SK-N-SH (cell line): ENCODE results near the gene PHC2. TPM values are rescaled to one million over a fixed set of nuclear protein-coding genes. Genes with fewer than 3 reads are reported as not detected.

Source experiments
- CTCF ChIA-PET: fragments of 300-600, 350-600 bp; formaldehyde crosslinking; extraction: SDS; loops from one replicate; lab custom pipeline; 2021; lab: Yijun Ruan, JAX
- POLR2A ChIA-PET: fragments of 350-600 bp; sonication (Branson Sonifier 250); formaldehyde crosslinking; extraction: SDS; loops from one replicate; lab custom pipeline; 2020; ENCODE audit warnings: antibody characterized with exemption, inconsistent platforms; lab: Yijun Ruan, JAX
- DNase-seq: peaks from one replicate; pipeline ENCODE4 v3.0.0; 2012
- H2AFZ ChIP-seq: fragments of 200-600 bp; sonication (generic); 2 replicates; pipeline ENCODE4 v1.8.1; 2016; ENCODE audit warnings: antibody characterized with exemption, mild to moderate bottlenecking, low read depth
- H3F3A ChIP-seq: fragments of 200-600 bp; sonication (generic); replicated peaks from 2 replicates; pipeline ENCODE3; 2016; ENCODE audit warnings: antibody characterized with exemption, mild to moderate bottlenecking; ENCODE audit not compliant: insufficient read depth
- H3K27ac ChIP-seq, 2 experiments: fragments of 200-500 bp in 1 of 2; fragments of 200-600 bp in 1 of 2; sonication (Bioruptor generic) in 1 of 2; sonication (generic), shearing (Covaris generic) in 1 of 2; 2 replicates each; pipeline versions ENCODE4 v1.5.1 to v1.6.1; 2014 to 2016; ENCODE audit warnings: low read depth in 2 of 2, inconsistent platforms in 1 of 2, low read length in 1 of 2, mild to moderate bottlenecking in 1 of 2, mixed read lengths in 1 of 2
- H3K27me3 ChIP-seq: fragments of 200-600 bp; sonication (generic), shearing (Covaris generic); 2 replicates; pipeline ENCODE4 v1.6.1; 2016; ENCODE audit warnings: mixed run types; ENCODE audit not compliant: insufficient read depth
- H3K36me3 ChIP-seq, 2 experiments: fragments of 200-500 bp in 1 of 2; fragments of 200-600 bp in 1 of 2; sonication (Bioruptor generic) in 1 of 2; sonication (generic) in 1 of 2; replicated peaks in 1 of 2; 2 replicates each; pipeline versions ENCODE3 to v1.5.1; 2014 to 2016; ENCODE audit warnings: low read length in 1 of 2, mild to moderate bottlenecking in 1 of 2; ENCODE audit not compliant: insufficient read depth in 2 of 2, control insufficient read depth in 1 of 2
- H3K4me1 ChIP-seq, 2 experiments: fragments of 200-500 bp in 1 of 2; fragments of 200-600 bp in 1 of 2; sonication (Bioruptor generic) in 1 of 2; sonication (generic), shearing (Covaris generic) in 1 of 2; 2 replicates each; pipeline versions ENCODE4 v1.5.1 to v1.6.1; 2014 to 2016; ENCODE audit warnings: low read depth in 1 of 2, low read length in 1 of 2, mixed run types in 1 of 2; ENCODE audit not compliant: insufficient read depth in 2 of 2, control insufficient read depth in 1 of 2
- H3K4me2 ChIP-seq: fragments of 200-600 bp; sonication (generic), shearing (Covaris generic); 2 replicates; pipeline ENCODE4 v1.6.1; 2017; ENCODE audit warnings: mixed run types
- H3K4me3 ChIP-seq, 2 experiments: fragments of 200-500 bp in 1 of 2; fragments of 200-600 bp in 1 of 2; sonication (Bioruptor generic) in 1 of 2; sonication (generic), shearing (Covaris generic) in 1 of 2; 2 replicates each; pipeline versions ENCODE4 v1.5.1 to v1.8.1; 2014 to 2016; ENCODE audit warnings: low read depth in 2 of 2, inconsistent platforms in 1 of 2, low read length in 1 of 2, mild to moderate bottlenecking in 1 of 2, mixed read lengths in 1 of 2, moderate library complexity in 1 of 2
- H3K79me2 ChIP-seq: fragments of 200-600 bp; sonication (generic); 2 replicates; pipeline ENCODE4 v1.8.1; 2017; ENCODE audit warnings: mild to moderate bottlenecking; ENCODE audit not compliant: insufficient read depth
- H3K9ac ChIP-seq: fragments of 200-600 bp; sonication (generic); 2 replicates; pipeline ENCODE4 v1.6.1; 2017; ENCODE audit warnings: mixed run types
- H3K9me2 ChIP-seq: fragments of 200-600 bp; sonication (generic); 2 replicates; pipeline ENCODE4 v1.6.1; 2017; ENCODE audit warnings: mixed run types
- H3K9me3 ChIP-seq: fragments of 200-600 bp; sonication (generic); 2 replicates; pipeline ENCODE4 v1.6.1; 2017; ENCODE audit warnings: mixed run types, mild to moderate bottlenecking, moderate library complexity
- H4K20me1 ChIP-seq: fragments of 200-600 bp; sonication (generic); 2 replicates; pipeline ENCODE4 v1.6.1; 2017; ENCODE audit warnings: mild to moderate bottlenecking, mixed run types; ENCODE audit not compliant: insufficient read depth
- CHD2 ChIP-seq: fragments of 150-350 bp; IDR thresholded peaks from 2 replicates; pipeline ENCODE4 v1.6.1; 2018; ENCODE audit warnings: low read length; ENCODE audit not compliant: partially characterized antibody
- EP300 ChIP-seq, 2 experiments: IDR thresholded peaks; 2 replicates each; pipeline versions ENCODE4 v1.4.0 to v1.6.1; 2012; ENCODE audit warnings: borderline replicate concordance in 1 of 2, low read depth in 1 of 2, low read length in 1 of 2
- EZH2phosphoT487 ChIP-seq: fragments of 200-600 bp; sonication (generic); IDR thresholded peaks from 2 replicates; pipeline ENCODE4 v1.6.1; 2017; ENCODE audit warnings: low read depth, mixed run types, mild to moderate bottlenecking, antibody characterized with exemption, moderate library complexity, borderline replicate concordance
- FOSL2 ChIP-seq: IDR thresholded peaks from 2 replicates; pipeline ENCODE4 v1.4.0; 2012; ENCODE audit warnings: low read depth, mild to moderate bottlenecking, moderate library complexity, borderline replicate concordance
- FOXJ3 ChIP-seq: sonication (generic); formaldehyde crosslinking; IDR thresholded peaks from 2 replicates; pipeline ENCODE4 v1.5.1; 2020; ENCODE audit warnings: mild to moderate bottlenecking, missing genetic modification reagents
- JUND ChIP-seq: IDR thresholded peaks from 2 replicates; pipeline ENCODE4 v1.4.0; 2012
- MEF2A ChIP-seq: IDR thresholded peaks from 2 replicates; pipeline ENCODE4 v1.4.0; 2012; ENCODE audit warnings: low read depth, borderline replicate concordance
- MXI1 ChIP-seq: IDR thresholded peaks from 2 replicates; pipeline ENCODE4 v1.6.1; 2012; ENCODE audit warnings: mild to moderate bottlenecking, low read depth, low read length, improper control_type of control experiment
- NRF1 ChIP-seq: IDR thresholded peaks from 2 replicates; pipeline ENCODE4 v1.6.1; 2012; ENCODE audit warnings: low read depth, mild to moderate bottlenecking, low read length
- RAD21 ChIP-seq: IDR thresholded peaks from 2 replicates; pipeline ENCODE4 v1.6.1; 2012; ENCODE audit warnings: mild to moderate bottlenecking, low read length
- RCOR1 ChIP-seq: fragments of 150-350 bp; IDR thresholded peaks from 2 replicates; pipeline ENCODE4 v1.6.1; 2017; ENCODE audit warnings: antibody characterized with exemption, low read length
- RXRA ChIP-seq: IDR thresholded peaks from 2 replicates; pipeline ENCODE4 v1.4.0; 2012; ENCODE audit warnings: low read depth, mild to moderate bottlenecking, borderline replicate concordance
- SMC3 ChIP-seq: IDR thresholded peaks from 2 replicates; pipeline ENCODE4 v1.6.1; 2012; ENCODE audit warnings: low read depth, low read length, improper control_type of control experiment
- TCF12 ChIP-seq: IDR thresholded peaks from 2 replicates; pipeline ENCODE4 v1.4.0; 2012
- WGBS: methylation state at CpG from one replicate; pipeline ENCODE4 v1.1.6; 2017; ENCODE audit warnings: low lambda C conversion rate; 5-methylcytosine and 5-hydroxymethylcytosine counted together
- polyA plus RNA-seq, 3 experiments: library from polyadenylated mRNA; depleted of rRNA; stranded (reverse); fragments of >200 nt; gene quantifications; 2 replicates each; pipeline ENCODE4 v1.2.3, GENCODE V29; 2012
- TF ChIP-seq, protein P1 (sequence below): IDR thresholded peaks from 2 replicates; pipeline ENCODE4 v1.4.0; 2012; ENCODE audit warnings: low read depth
- TF ChIP-seq, protein P2 (sequence below): fragments of 200-600 bp; sonication (generic); IDR thresholded peaks from 2 replicates; pipeline ENCODE4 v1.6.1; 2017; ENCODE audit warnings: antibody characterized with exemption, mild to moderate bottlenecking, moderate library complexity
- TF ChIP-seq, protein P3 (sequence below): fragments of 150-350 bp; IDR thresholded peaks from 2 replicates; pipeline ENCODE4 v1.6.1; 2017; ENCODE audit warnings: antibody characterized with exemption, low read length, low read depth, borderline replicate concordance

The PHC2 gene
- polyA plus RNA-seq, 1 of the 3 experiments (the other 2 are of a cell fraction): 98.7 TPM

DNA sequence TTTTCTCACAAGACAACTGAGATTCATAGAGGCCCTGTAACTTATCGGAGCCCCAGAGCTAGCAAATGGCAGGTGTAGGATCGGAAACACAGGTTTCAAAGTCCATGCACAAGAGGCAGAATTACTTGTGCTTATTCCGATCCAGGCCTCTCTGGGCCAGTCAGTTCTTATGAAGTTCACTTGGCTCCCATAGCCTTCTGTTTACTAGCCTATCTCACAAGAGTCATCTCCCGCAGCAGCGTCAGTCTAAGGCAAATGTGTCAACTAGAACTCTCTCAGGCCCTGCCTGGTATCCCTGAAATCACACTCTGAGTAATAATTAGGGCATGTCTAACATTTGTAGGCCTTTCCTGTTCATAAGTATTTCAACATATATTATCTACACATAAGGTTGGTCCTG, 43.3 kb downstream of the PHC2 start:
- Histone ChIP-seq H3K4me2 (no peak overlapping the region), H2AFZ (no peak overlapping the region), H3K4me1 (peaks cover 19 to 21% of the 10 kb centered on the region in 2 experiments), H3K9ac (no peak overlapping the region), H3K79me2 (no peaks in the 10 kb centered on the region), H3K27me3 (no peaks in the 10 kb centered on the region), H4K20me1 (no peaks in the 10 kb centered on the region), H3K36me3 (no peaks in the 10 kb centered on the region), H3K9me2 (no peaks in the 10 kb centered on the region), H3K4me3 (no peak overlapping the region), H3K27ac (no peak overlapping the region), H3F3A (no peaks in the 10 kb centered on the region), H3K9me3 (no peaks in the 10 kb centered on the region)
- no peak for DNase-seq
- POLR2A ChIA-PET: no interaction called here
- CTCF ChIA-PET: interaction anchor here (1.8 kb wide), 1 partner anchor 68 kb away, joined by 5 read pairs; no protein-coding TSS in a partner anchor
- TF ChIP-seq, protein P1, sequence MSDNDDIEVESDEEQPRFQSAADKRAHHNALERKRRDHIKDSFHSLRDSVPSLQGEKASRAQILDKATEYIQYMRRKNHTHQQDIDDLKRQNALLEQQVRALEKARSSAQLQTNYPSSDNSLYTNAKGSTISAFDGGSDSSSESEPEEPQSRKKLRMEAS: no peak
- TF ChIP-seq, protein P2, sequence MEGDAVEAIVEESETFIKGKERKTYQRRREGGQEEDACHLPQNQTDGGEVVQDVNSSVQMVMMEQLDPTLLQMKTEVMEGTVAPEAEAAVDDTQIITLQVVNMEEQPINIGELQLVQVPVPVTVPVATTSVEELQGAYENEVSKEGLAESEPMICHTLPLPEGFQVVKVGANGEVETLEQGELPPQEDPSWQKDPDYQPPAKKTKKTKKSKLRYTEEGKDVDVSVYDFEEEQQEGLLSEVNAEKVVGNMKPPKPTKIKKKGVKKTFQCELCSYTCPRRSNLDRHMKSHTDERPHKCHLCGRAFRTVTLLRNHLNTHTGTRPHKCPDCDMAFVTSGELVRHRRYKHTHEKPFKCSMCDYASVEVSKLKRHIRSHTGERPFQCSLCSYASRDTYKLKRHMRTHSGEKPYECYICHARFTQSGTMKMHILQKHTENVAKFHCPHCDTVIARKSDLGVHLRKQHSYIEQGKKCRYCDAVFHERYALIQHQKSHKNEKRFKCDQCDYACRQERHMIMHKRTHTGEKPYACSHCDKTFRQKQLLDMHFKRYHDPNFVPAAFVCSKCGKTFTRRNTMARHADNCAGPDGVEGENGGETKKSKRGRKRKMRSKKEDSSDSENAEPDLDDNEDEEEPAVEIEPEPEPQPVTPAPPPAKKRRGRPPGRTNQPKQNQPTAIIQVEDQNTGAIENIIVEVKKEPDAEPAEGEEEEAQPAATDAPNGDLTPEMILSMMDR: no peak
- TF ChIP-seq MEF2A (no peak), RCOR1 (no peak), CHD2 (no peak)
- 97% methylated on average over 5 of the region's 5 CpGs for WGBS

DNA sequence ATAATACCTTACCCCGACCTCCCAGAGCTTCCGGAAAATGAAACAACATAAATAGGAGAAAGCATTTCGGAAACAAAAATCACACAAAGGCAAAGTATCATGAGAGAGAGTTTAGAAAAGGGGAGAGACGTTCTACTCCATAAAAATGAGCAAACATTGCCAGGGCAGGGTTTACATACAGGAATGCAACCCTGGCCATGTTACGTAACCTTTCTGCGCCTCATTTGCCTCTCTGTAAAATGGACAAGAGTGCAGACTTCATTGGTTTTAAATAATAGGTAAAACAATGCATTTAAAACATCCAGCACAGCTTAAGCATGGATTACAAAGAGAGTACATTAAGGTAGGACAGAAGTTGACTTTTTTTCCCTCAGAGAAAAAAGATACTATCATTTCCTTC, 45.6 kb downstream of the PHC2 start:
- Histone ChIP-seq H3K4me2 (no peak overlapping the region), H3K4me3 (no peak overlapping the region), H3F3A (no peaks in the 10 kb centered on the region), H3K27ac (no peak overlapping the region), H2AFZ (no peak overlapping the region), H3K79me2 (no peaks in the 10 kb centered on the region), H3K4me1 (peaks cover 21 to 23% of the 10 kb centered on the region in 2 experiments; a peak in 3 of 4 replicates), H3K9ac (no peak overlapping the region), H3K9me3 (no peaks in the 10 kb centered on the region), H3K27me3 (no peaks in the 10 kb centered on the region), H3K36me3 (no peaks in the 10 kb centered on the region), H3K9me2 (no peaks in the 10 kb centered on the region), H4K20me1 (no peaks in the 10 kb centered on the region)
- ChIA-PET CTCF (interaction anchor here (0.5 kb wide), 1 partner anchor 86 kb away, joined by 3 read pairs; no protein-coding TSS in a partner anchor), POLR2A (no interaction called here)
- no peak for TF ChIP-seq TCF12
- TF ChIP-seq EZH2phosphoT487: no peak
- TF ChIP-seq RXRA: no peak
- TF ChIP-seq EP300 (IDR thresholded peaks at IDR 0.05; ENCODE audit: borderline replicate concordance in 1 of 2, low read depth in 1 of 2, low read length in 1 of 2): no peak
- TF ChIP-seq FOSL2: no peak
- TF ChIP-seq SMC3: no peak
- TF ChIP-seq, protein P3, sequence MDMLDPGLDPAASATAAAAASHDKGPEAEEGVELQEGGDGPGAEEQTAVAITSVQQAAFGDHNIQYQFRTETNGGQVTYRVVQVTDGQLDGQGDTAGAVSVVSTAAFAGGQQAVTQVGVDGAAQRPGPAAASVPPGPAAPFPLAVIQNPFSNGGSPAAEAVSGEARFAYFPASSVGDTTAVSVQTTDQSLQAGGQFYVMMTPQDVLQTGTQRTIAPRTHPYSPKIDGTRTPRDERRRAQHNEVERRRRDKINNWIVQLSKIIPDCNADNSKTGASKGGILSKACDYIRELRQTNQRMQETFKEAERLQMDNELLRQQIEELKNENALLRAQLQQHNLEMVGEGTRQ: no peak
- TF ChIP-seq JUND: no peak
- no peak for TF ChIP-seq RAD21
- TF ChIP-seq NRF1: no peak
- TF ChIP-seq RCOR1: no peak
- no peak for TF ChIP-seq MXI1
- no peak for TF ChIP-seq FOXJ3 (CRISPR knock-in tag)
- 96% methylated on average over 6 of the region's 6 CpGs for WGBS
- no peak for DNase-seq
